HL-60 (cell line): ENCODE data around the gene B4GALT2.

Source experiments
- DNase-seq, 2 experiments: peaks; one replicate each; pipeline ENCODE4 v3.0.0-alpha.2; 2010 to 2020; ENCODE audit warnings: low read depth in 1 of 2, low spot score in 1 of 2
- H3K27ac ChIP-seq: fragments of 250-450 bp; sonication (Bioruptor Pico); replicated peaks from 2 replicates; pipeline ENCODE4 v1.5.1; 2020; ENCODE audit warnings: mild to moderate bottlenecking, moderate library complexity
- H3K27me3 ChIP-seq: fragments of 250-450 bp; sonication (Bioruptor Pico); 2 replicates; pipeline ENCODE4 v1.5.1; 2021; ENCODE audit warnings: mild to moderate bottlenecking, moderate library complexity; ENCODE audit not compliant: insufficient read depth, poor library complexity, severe bottlenecking
- H3K4me3 ChIP-seq: replicated peaks from 2 replicates; pipeline ENCODE4 v1.5.1; 2011; ENCODE audit warnings: mild to moderate bottlenecking, control low read depth, low read length; ENCODE audit not compliant: insufficient read depth
- CTCF ChIP-seq: IDR thresholded peaks from one replicate; pipeline ENCODE4 v1.5.1; 2011; ENCODE audit warnings: low read length, control low read depth, inconsistent platforms; ENCODE audit not compliant: insufficient read depth
- GABPA ChIP-seq: IDR thresholded peaks from 2 replicates; pipeline ENCODE4 v1.6.1; 2012; ENCODE audit warnings: low read depth
- POLR2AphosphoS5 ChIP-seq: IDR thresholded peaks from 2 replicates; pipeline ENCODE4 v1.6.1; 2012; ENCODE audit warnings: low read depth
- SPI1 ChIP-seq: IDR thresholded peaks from 2 replicates; pipeline ENCODE4 v1.6.1; 2012; ENCODE audit warnings: low read depth, mild to moderate bottlenecking, borderline replicate concordance
- TF ChIP-seq, protein P1 (sequence below): IDR thresholded peaks from 2 replicates; pipeline ENCODE4 v1.6.1; 2012; ENCODE audit warnings: low read depth; ENCODE audit not compliant: insufficient replicate concordance

B4GALT2 gene

DNA sequence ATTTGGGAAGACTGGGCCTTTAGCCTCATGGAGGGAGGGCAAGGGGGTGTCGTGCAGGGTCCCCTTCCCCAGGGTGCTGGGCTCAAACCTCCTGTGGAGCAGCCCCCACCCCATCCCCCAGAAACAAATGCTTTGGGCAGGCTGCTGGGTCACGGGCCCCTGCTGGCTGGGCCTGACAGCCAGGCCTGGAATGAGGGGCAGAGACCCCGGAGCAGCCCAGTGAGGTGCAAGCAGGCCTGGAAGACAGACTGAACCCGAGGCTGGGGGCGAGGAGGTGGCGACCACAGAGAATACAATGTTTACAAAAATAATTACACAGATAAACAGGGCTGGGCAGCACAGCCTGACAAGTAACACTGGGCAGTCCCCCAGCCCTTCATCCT lies 17.7 kb downstream of the B4GALT2 start:
- TF ChIP-seq SPI1 (no peak), GABPA (no peak), POLR2AphosphoS5 (no peak), CTCF (no peak)
- TF ChIP-seq, protein P1, sequence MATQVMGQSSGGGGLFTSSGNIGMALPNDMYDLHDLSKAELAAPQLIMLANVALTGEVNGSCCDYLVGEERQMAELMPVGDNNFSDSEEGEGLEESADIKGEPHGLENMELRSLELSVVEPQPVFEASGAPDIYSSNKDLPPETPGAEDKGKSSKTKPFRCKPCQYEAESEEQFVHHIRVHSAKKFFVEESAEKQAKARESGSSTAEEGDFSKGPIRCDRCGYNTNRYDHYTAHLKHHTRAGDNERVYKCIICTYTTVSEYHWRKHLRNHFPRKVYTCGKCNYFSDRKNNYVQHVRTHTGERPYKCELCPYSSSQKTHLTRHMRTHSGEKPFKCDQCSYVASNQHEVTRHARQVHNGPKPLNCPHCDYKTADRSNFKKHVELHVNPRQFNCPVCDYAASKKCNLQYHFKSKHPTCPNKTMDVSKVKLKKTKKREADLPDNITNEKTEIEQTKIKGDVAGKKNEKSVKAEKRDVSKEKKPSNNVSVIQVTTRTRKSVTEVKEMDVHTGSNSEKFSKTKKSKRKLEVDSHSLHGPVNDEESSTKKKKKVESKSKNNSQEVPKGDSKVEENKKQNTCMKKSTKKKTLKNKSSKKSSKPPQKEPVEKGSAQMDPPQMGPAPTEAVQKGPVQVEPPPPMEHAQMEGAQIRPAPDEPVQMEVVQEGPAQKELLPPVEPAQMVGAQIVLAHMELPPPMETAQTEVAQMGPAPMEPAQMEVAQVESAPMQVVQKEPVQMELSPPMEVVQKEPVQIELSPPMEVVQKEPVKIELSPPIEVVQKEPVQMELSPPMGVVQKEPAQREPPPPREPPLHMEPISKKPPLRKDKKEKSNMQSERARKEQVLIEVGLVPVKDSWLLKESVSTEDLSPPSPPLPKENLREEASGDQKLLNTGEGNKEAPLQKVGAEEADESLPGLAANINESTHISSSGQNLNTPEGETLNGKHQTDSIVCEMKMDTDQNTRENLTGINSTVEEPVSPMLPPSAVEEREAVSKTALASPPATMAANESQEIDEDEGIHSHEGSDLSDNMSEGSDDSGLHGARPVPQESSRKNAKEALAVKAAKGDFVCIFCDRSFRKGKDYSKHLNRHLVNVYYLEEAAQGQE, result no peak
- H3K4me3 ChIP-seq, result no peak overlapping the region
- DNase-seq, result no peak
- no peaks in the 10 kb centered on the region for H3K27me3 ChIP-seq
- H3K27ac ChIP-seq, result no peak overlapping the region

DNA sequence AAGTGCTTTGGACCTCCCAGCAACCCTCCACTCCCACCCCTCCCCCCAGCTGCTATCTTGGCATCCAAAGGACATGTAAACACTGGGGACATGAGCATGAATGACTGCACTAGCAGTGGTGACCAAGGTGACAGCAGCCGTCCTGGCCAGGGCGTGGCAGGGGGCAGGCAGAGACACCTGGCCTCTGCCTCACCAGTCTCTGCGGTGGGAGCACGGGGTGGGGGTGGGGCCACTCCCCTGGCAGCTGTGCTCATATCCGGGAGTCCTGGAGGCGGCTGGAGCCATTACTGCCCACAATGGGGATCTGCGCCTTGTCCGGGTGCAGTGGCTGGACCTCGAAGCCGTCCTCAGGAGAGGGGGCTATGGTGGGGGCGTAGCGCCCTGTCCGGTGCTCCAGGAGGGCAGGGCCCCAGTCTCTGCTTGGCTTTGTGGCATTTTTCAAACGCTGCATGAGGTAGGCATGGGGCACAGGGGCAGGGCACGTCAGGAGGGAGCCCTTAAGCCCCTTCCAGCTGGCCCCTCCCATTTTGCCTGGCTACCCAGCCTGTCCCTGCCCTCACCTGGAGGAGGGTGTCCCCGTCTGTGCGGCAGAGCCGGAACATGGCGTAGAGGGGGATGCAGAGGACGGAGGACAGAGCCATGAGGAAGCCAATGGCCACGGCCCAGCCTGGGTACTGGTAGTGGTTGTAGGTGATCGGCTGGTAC lies 18.4 kb downstream of the B4GALT2 start:
- TF ChIP-seq POLR2AphosphoS5, result no peak
- TF ChIP-seq, protein P1, result no peak
- TF ChIP-seq CTCF, result no peak
- no peak for TF ChIP-seq SPI1
- no peak for TF ChIP-seq GABPA
- no peak overlapping the region for H3K27ac ChIP-seq
- no peak for DNase-seq

GRCh38 chr1:43998000-43998378 lies 19.0 kb downstream of the B4GALT2 start:
- H3K4me3 ChIP-seq, result no peak overlapping the region
- H3K27ac ChIP-seq, result no peak overlapping the region
- DNase-seq, result no peak
- H3K27me3 ChIP-seq, result no peaks in the 10 kb centered on the region
- TF ChIP-seq GABPA, result no peak
- TF ChIP-seq POLR2AphosphoS5, result no peak
- TF ChIP-seq, protein P1, result no peak
- TF ChIP-seq CTCF, result no peak
- no peak for TF ChIP-seq SPI1

More for the DNA sequence above, 18.4 kb downstream of the B4GALT2 start:
- Histone ChIP-seq H3K27me3 (no peaks in the 10 kb centered on the region), H3K4me3 (no peak overlapping the region)
